Stimulated activated memory B cell treated with anti-CD40 and anti-IgM and Interleukin-4, amounts not matched to agents 10 μg/mL and 1 μg/mL and 100 μg/mL, for 72 hours (primary cell): Measurements from ENCODE around the gene PSEN1.

Source experiments
- ATAC-seq: fragments of 150-1000 bp; cut with Tn5 transposase; 2 replicates; pipeline ENCODE4 v1.10.0; 2021
- H3K27ac Mint-ChIP-seq: one replicate; pipeline ENCODE4 v1.8.0; 2022; ENCODE audit warnings: mild to moderate bottlenecking, mixed read lengths
- H3K27me3 Mint-ChIP-seq: one replicate; pipeline ENCODE4 v1.8.0; 2022; ENCODE audit warnings: mixed read lengths
- H3K36me3 Mint-ChIP-seq: one replicate; pipeline ENCODE4 v1.8.0; 2022; ENCODE audit warnings: mixed read lengths
- H3K4me1 Mint-ChIP-seq: one replicate; pipeline ENCODE4 v1.8.0; 2022; ENCODE audit warnings: mixed read lengths
- H3K4me3 Mint-ChIP-seq: one replicate; pipeline ENCODE4 v1.8.0; 2022; ENCODE audit warnings: mild to moderate bottlenecking, moderate library complexity, mixed read lengths
- H3K9me3 Mint-ChIP-seq: one replicate; pipeline ENCODE4 v1.8.0; 2022; ENCODE audit warnings: mixed read lengths

PSEN1 gene

DNA sequence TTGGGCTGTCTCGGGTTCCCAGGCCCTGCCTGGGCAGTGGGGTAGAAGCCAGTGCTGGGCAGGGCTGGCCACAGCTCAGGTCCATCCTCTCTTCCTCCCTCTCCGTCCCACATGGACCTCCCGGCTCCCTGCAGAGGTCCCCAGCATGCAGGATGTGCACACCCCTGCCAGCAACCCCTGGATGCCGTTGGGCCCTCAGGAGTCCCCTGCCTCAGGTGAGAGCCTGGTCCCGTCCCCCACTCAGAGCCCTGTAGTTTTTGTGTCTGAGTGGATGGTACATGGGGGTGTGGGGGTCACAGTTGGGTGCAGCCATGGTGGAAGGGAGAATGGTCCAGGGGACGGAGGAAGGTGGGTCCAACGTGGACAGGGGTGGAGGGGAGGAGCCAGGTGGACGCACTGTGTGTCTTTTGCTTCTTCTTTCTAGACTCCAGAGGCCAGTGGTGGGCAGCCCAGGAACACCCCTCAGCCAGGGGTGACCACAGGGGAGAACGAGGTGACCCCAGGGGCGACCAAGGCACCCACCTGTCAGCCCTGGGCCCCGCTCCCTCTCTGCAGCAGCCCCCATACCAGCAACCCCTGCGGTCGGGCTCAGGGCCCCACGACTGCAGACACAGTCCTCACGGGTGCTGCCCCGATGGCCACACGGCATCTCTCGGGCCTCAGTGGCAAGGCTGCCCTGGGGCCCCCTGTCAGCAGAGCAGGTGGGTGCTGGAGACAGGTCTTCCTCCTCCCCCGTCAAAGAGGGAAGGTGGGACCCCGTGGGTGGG, 122.7 kb downstream of the PSEN1 start:
- Mint-ChIP-seq H3K9me3 (no peaks in the 10 kb centered on the region), H3K27me3 (peaks cover 25% of the 10 kb centered on the region), H3K4me3 (no peak overlapping the region), H3K4me1 (no peaks in the 10 kb centered on the region), H3K36me3 (no peaks in the 10 kb centered on the region), H3K27ac (no peak overlapping the region)
- ATAC-seq = no peak

DNA sequence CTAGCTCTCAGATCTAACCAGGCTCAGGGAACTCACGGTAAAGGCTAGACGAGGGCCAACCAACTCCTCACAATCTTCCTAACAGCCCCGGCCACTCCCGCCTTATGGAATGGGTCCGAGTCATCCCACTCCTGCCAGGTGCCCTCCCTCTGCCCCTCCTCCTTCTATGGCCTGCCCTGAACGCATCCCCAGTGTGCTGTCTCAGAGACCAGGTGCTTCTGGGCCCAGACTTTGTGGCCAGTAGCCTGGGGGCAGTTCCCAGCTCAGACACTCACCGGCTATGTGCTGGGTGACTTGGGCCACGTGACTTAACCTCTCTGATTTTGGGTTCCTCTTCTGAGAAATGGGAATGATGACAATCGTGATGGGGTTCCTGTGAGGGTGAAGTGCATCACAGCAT, 123.5 kb downstream of the PSEN1 start:
- H3K4me3 Mint-ChIP-seq = no peak overlapping the region
- no peaks in the 10 kb centered on the region for H3K4me1 Mint-ChIP-seq
- no peak overlapping the region for H3K27ac Mint-ChIP-seq
- no peaks in the 10 kb centered on the region for H3K36me3 Mint-ChIP-seq
- H3K9me3 Mint-ChIP-seq = no peaks in the 10 kb centered on the region
- H3K27me3 Mint-ChIP-seq = peaks cover 33% of the 10 kb centered on the region
- no peak for ATAC-seq

DNA sequence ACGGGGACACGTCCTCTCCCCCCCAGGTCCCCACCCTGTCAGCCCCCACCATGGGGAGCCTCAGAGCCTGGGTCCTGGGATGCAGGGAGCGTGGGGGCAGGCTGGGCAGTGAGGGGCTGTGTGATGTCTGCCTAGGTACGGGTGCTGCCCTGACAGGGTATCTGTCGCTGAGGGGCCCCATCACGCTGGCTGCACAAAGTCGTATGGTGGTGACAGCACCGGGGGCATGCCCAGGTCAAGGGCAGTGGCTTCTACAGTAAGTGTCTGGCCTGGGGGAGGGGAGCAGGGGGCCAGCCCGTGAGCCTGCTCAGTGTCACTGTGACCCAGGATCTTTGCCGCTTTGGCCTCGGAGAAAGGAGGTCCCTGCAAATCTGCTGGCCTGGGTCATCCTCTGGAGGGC, 124.3 kb downstream of the PSEN1 start:
- ATAC-seq = no peak
- H3K9me3 Mint-ChIP-seq = no peaks in the 10 kb centered on the region
- no peaks in the 10 kb centered on the region for H3K36me3 Mint-ChIP-seq
- peaks cover 37% of the 10 kb centered on the region for H3K27me3 Mint-ChIP-seq
- no peaks in the 10 kb centered on the region for H3K4me1 Mint-ChIP-seq
- H3K27ac Mint-ChIP-seq = no peak overlapping the region
- H3K4me3 Mint-ChIP-seq = no peak overlapping the region

DNA sequence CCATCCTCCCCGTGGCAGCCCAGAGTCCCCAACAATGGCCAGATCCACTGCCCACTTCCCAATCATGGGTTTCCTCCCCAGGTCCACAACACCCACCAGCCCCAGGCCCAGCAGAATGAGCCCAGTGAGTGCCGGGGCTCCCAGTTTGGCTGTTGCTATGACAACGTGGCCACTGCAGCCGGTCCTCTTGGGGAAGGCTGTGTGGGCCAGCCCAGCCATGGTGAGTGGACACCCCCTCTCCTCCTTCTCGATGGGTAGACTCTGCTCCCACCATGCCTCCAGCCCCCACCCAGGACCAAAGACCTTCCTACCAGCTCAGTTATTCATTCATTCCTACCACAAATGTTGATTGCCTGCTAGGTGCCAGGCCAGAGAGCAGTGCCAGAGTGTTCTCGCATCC, 124.8 kb downstream of the PSEN1 start:
- Mint-ChIP-seq H3K4me1 (no peaks in the 10 kb centered on the region), H3K9me3 (no peaks in the 10 kb centered on the region), H3K27me3 (peaks cover 37% of the 10 kb centered on the region), H3K4me3 (no peak overlapping the region), H3K27ac (no peak overlapping the region), H3K36me3 (no peaks in the 10 kb centered on the region)
- no peak for ATAC-seq

DNA sequence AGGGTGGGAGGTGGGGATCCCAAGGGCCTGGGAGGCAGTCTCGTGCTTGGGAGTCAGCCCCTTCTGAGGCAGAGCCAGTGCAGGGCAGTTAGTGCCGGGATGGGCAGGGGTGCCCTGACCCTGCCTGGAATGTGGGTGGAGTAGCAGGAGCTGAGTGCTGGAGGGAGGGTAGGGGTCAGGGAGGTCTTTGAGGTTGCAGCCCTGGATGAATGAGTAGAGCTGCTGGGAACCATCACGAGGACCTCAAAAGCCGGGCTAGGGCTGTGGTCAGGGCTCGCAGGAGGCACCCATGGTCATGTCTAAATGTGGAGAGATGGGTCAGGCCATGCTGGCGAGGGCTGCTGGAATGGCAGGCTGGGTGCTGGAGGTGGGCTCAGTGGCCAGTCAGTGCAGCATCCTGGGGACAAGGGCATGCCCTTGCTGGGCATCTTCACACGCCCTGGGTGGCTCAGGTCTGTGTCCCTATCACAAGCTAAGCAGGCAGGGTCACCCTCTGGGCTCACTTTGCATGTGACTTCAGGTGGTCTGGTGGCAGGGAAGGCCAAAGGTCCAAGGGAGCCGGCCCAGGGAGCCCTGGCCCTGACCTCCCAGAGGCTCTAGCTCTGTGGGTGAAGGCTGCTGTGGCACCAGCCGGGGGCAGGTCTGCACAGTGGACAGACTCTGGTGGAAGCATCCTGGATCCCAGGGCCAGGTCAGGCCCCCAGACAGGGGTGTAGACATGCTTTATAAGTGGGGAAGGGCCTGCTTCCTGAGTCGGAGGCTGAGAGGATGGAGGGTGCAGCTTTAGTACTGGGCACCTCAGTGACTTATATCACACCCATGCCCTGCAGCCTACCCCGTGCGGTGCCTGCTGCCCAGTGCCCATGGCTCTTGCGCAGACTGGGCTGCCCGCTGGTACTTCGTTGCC, 125.5 kb downstream of the PSEN1 start:
- ATAC-seq = no peak
- Mint-ChIP-seq H3K27me3 (peaks cover 37% of the 10 kb centered on the region), H3K9me3 (no peaks in the 10 kb centered on the region), H3K36me3 (no peaks in the 10 kb centered on the region), H3K27ac (no peak overlapping the region), H3K4me3 (no peak overlapping the region), H3K4me1 (no peaks in the 10 kb centered on the region)

DNA sequence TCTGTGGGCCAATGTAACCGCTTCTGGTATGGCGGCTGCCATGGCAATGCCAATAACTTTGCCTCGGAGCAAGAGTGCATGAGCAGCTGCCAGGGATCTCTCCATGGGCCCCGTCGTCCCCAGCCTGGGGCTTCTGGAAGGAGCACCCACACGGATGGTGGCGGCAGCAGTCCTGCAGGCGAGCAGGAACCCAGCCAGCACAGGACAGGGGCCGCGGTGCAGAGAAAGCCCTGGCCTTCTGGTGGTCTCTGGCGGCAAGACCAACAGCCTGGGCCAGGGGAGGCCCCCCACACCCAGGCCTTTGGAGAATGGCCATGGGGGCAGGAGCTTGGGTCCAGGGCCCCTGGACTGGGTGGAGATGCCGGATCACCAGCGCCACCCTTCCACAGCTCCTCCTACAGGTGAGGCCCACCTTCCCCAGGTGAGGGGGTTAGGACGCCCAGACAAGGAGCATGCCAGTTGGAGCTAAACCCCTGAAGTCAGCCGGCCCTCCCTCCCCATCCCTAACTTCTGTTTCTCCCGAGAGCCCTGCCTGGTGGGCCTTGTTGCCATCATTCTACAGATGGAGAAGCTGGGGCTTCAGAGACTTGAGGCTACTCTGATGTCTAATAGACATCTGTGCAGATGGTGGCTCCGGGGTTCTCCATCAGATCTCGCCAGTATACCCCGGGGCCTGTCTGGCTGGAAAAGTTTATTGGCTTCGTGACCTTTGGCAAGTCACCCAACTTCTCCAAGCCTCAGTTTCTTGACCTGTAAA, 126.3 kb downstream of the PSEN1 start:
- H3K4me1 Mint-ChIP-seq = no peaks in the 10 kb centered on the region
- peaks cover 37% of the 10 kb centered on the region for H3K27me3 Mint-ChIP-seq
- ATAC-seq = no peak
- no peaks in the 10 kb centered on the region for H3K36me3 Mint-ChIP-seq
- no peak overlapping the region for H3K4me3 Mint-ChIP-seq
- H3K9me3 Mint-ChIP-seq = no peaks in the 10 kb centered on the region
- no peak overlapping the region for H3K27ac Mint-ChIP-seq

DNA sequence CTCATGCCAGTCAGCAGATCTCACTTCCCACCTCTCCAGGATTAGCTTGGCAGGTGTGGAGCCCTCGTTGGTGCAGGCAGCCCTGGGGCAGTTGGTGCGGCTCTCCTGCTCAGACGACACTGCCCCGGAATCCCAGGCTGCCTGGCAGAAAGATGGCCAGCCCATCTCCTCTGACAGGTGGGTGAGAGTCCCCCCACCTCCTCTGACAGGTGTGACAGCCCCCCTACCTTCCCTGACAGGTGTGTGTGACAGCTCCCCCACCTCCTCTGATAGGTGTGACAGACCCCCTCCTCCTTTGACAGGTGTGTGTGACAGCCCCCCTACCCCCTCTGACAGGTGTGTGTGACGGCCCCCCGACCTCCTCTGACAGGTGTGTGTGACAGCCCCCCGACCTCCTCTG, 127.3 kb downstream of the PSEN1 start:
- Mint-ChIP-seq H3K27ac (no peak overlapping the region), H3K4me1 (no peaks in the 10 kb centered on the region), H3K36me3 (no peaks in the 10 kb centered on the region), H3K9me3 (no peaks in the 10 kb centered on the region), H3K27me3 (peaks cover 37% of the 10 kb centered on the region), H3K4me3 (no peak overlapping the region)
- no peak for ATAC-seq

DNA sequence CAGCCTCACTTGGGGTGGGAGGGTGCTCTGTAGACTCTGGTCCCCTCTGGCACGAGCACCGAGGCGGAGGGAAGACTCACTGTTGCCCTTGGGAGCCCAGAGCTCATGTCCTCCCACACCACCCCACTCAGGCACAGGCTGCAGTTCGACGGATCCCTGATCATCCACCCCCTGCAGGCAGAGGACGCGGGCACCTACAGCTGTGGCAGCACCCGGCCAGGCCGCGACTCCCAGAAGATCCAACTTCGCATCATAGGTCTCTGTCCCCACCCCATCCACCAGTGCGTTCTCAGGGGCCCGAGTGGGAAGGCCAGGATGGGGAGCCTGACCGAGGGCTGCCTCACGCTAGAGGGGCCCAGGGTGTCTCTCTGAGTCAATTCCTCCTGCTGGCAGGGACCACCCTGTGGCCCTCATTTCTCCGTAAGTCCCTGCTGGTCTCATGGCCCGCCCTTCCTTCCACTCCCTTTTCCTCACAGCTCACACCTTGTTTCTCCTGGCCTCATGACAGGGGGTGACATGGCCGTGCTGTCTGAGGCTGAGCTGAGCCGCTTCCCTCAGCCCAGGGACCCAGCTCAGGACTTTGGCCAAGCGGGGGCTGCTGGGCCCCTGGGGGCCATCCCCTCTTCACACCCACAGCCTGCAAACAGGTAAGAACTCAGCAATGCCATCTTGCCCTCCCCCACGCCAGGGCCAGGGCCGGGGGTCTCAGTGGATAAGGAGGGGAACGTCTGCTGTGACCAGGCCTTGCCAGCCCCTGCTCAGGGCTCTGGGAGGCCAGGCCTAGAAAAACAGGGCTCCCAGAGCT, 128.0 kb downstream of the PSEN1 start:
- Mint-ChIP-seq H3K27me3 (peaks cover 37% of the 10 kb centered on the region), H3K27ac (no peak overlapping the region), H3K4me1 (peaks cover 3% of the 10 kb centered on the region), H3K36me3 (no peaks in the 10 kb centered on the region), H3K4me3 (no peak overlapping the region), H3K9me3 (no peaks in the 10 kb centered on the region)
- peak; percentile 1 for ATAC-seq

DNA sequence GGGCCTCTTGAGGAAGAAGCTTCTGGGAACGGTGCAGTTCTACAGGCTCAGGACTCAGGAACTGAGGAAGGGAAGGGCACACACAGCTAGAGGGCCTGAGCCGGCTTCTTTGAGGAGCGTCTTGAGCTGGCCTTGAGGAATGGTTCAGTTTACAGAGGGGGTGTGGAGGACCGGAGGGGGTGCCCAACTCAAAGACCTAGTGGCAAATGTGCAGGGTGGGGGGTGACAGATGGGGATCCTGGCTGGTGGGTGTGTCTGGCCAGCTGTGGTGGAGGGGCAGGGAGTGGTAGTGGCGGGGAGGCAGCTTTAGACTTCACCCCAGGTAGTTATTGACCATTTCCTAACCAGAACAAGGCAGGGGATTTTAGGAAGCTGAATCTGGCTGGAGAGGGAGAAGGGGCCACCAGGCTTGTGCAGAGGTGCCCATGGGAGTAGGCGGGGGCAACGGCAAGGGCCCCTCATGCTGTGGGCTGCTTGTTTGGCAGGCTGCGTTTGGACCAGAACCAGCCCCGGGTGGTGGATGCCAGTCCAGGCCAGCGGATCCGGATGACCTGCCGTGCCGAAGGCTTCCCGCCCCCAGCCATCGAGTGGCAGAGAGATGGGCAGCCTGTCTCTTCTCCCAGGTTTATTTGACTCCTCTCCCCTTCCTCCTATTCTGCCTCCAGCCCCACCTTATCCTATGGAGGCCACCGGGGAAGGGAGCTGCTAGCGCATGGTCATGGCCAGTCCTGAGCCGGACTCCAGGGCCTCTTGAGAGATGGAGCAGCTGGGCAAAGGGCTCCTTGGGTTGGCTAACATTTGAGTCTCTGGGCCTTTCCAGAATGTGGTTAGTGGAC, 128.8 kb downstream of the PSEN1 start:
- Mint-ChIP-seq H3K9me3 (no peaks in the 10 kb centered on the region), H3K27ac (no peak overlapping the region), H3K27me3 (peaks cover 37% of the 10 kb centered on the region), H3K36me3 (no peaks in the 10 kb centered on the region), H3K4me3 (no peak overlapping the region), H3K4me1 (peaks cover 12% of the 10 kb centered on the region)
- no peak for ATAC-seq

DNA sequence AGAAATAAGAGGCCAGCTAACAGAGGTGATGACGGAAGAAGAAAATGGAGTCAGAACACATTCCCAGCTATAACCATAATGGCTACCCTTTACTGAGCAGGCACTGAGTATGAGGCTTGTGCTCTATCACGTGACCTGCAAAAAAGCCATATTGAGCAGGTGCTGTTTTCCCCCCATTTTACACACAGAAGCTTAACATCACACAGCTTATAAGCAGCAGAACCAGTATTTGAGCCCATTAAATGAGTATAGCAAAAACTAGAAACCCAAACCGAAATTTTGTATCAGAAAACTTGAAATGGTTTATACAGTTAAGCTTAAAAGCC, 129.4 kb downstream of the PSEN1 start:
- Mint-ChIP-seq H3K27ac (no peak overlapping the region), H3K27me3 (peaks cover 37% of the 10 kb centered on the region), H3K4me1 (peaks cover 17% of the 10 kb centered on the region), H3K4me3 (no peak overlapping the region), H3K36me3 (no peaks in the 10 kb centered on the region), H3K9me3 (no peaks in the 10 kb centered on the region)
- no peak for ATAC-seq

DNA sequence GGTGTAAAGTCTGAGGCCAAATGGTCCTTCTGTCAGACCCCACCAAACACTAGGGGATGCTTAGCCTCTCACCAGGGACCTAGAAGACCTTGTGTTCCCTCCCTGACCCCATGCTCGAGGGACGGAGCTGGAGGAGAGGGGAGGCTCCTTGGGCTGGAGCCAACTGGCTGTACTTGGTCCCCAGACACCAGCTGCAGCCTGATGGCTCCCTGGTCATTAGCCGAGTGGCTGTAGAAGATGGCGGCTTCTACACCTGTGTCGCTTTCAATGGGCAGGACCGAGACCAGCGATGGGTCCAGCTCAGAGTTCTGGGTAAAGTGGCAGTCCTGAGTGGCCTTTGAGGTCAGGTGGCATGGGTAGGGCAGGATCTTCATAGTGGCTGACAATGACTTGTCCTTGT, 130.0 kb downstream of the PSEN1 start:
- Mint-ChIP-seq H3K36me3 (no peaks in the 10 kb centered on the region), H3K4me3 (no peak overlapping the region), H3K4me1 (peaks cover 21% of the 10 kb centered on the region), H3K27ac (no peak overlapping the region), H3K27me3 (peaks cover 31% of the 10 kb centered on the region), H3K9me3 (no peaks in the 10 kb centered on the region)
- ATAC-seq = no peak

DNA sequence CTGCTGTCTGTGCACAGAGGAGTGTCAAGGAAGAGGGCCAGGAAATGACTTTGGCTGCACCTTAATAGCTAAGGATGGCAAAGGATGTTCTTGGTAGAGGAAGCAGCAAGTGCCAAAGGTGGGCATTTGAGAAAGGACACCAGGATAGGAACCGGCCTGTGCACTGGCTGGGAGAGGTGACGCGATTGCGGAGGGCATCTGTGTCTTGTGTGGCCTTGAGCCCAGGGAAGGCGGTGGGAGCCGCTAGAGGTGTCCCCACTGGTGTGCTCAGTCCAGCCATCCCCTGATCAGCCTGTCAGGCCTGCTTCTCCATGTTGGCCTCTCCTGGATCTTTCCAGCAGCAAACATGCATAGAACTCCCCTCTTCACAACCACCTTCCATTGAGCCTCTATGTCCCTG, 131.2 kb downstream of the PSEN1 start:
- Mint-ChIP-seq H3K36me3 (no peaks in the 10 kb centered on the region), H3K27ac (no peak overlapping the region)

DNA sequence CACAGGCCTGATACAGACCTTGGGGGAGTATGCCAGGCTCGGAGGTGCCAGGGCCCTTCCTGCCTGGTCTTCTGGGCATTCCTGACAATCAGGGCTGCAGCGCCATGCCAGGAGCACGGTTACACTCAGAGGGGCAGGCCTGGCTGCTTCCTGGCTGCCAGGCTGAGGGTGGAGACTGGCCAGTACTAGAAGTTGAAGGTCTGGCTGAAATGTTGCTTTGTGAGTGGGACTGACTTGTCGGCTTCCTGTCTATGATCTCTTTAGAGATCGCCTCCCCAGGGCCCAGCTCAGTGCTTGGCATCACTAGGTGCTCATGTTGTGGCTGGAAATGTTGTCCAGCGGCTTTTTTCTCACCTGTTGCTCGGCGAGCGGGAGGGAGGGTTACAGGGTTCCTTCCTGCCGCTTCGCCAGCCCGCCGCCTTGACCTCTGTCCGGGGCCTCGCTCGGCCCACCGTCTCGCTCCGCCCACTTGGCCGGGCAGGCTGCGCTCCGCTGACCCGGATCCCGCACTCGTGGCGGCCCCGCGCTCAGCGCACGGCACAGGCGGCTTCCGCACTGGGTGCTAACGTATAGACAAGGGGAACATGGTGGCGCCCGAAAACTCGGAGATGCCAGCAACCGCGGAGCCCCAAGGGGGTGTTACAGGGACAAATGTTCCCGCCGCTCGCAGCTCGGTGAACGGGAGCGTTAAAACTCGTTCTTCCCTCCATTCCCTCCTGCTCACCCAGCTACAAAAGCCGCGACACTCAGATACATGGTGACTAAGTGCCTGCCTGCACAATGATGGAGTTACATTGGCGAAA, 133.6 kb downstream of the PSEN1 start:
- Mint-ChIP-seq H3K4me1 (peaks cover 27% of the 10 kb centered on the region), H3K27ac (peak overlapping the region; percentile 72), H3K9me3 (no peaks in the 10 kb centered on the region), H3K27me3 (peaks cover 3% of the 10 kb centered on the region), H3K4me3 (peak overlapping the region; percentile 74), H3K36me3 (no peaks in the 10 kb centered on the region)
- ATAC-seq = peak; percentile 86

More for the DNA sequence above, 131.2 kb downstream of the PSEN1 start:
- Mint-ChIP-seq H3K4me1 (peaks cover 21% of the 10 kb centered on the region), H3K9me3 (no peaks in the 10 kb centered on the region), H3K4me3 (no peak overlapping the region), H3K27me3 (peaks cover 21% of the 10 kb centered on the region)
- no peak for ATAC-seq
